ENCODE measurements around the gene DDX59. TPM values are rescaled to one million over a fixed set of nuclear protein-coding genes. Genes with fewer than 3 reads are reported as not detected.

The DDX59 gene
- total RNA-seq, 1 donor from 2014 or later = 19.6 TPM

DNA sequence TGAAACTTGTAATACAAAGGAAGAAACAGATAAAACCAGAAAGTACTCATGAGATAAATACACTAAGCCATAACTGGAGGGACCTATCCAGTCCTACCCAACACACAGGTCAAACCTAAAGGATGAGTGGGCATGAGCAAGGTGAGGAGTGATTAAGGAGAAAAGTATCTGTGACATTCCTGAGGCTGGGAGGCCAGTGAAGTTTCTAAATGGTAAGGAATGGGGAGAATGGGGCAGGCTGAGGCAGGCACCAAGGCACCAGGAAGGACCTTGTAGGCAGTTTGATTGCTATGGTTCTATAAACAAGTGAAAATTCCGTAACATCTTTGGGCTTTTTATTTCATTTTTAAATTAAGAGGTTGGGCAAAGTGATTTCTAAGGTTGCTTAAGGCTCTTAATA, 10.4 kb downstream of the DDX59 start:
- Histone ChIP-seq H3K4me1 (no peaks in the 10 kb centered on the region), H3K27me3 (ENCODE audit: low read depth) (no peaks in the 10 kb centered on the region), H3K36me3 (peaks cover 90% of the 10 kb centered on the region), H3K9me3 (no peaks in the 10 kb centered on the region), H3K4me3 (no peak overlapping the region), H3K27ac (no peak overlapping the region)
- TF ChIP-seq, protein P1, sequence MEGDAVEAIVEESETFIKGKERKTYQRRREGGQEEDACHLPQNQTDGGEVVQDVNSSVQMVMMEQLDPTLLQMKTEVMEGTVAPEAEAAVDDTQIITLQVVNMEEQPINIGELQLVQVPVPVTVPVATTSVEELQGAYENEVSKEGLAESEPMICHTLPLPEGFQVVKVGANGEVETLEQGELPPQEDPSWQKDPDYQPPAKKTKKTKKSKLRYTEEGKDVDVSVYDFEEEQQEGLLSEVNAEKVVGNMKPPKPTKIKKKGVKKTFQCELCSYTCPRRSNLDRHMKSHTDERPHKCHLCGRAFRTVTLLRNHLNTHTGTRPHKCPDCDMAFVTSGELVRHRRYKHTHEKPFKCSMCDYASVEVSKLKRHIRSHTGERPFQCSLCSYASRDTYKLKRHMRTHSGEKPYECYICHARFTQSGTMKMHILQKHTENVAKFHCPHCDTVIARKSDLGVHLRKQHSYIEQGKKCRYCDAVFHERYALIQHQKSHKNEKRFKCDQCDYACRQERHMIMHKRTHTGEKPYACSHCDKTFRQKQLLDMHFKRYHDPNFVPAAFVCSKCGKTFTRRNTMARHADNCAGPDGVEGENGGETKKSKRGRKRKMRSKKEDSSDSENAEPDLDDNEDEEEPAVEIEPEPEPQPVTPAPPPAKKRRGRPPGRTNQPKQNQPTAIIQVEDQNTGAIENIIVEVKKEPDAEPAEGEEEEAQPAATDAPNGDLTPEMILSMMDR (IDR thresholded peaks at IDR 0.05) = no peak
- intact Hi-C loops (cut with DNase I) = no loop called here
- no peak for DNase-seq
- no peak for ATAC-seq

- intact Hi-C loops (cut with DNase I) = no loop called here
- peaks cover 84% of the 10 kb centered on the region for H3K36me3 ChIP-seq
- H3K27me3 ChIP-seq (ENCODE audit: low read depth) = no peaks in the 10 kb centered on the region
- TF ChIP-seq, protein P1 (IDR thresholded peaks at IDR 0.05) = no peak
- H3K4me1 ChIP-seq = no peaks in the 10 kb centered on the region
- no peaks in the 10 kb centered on the region for H3K9me3 ChIP-seq
- no peak for ATAC-seq
- no peak overlapping the region for H3K4me3 ChIP-seq
- no peak overlapping the region for H3K27ac ChIP-seq
- no peak for DNase-seq
Measured at GRCh38 chr1:200658037-200658818, 11.5 kb downstream of the DDX59 start.

GRCh38 chr1:200654660-200655059, 15.0 kb downstream of the DDX59 start:
- Histone ChIP-seq H3K27ac (no peak overlapping the region), H3K36me3 (peaks cover 60% of the 10 kb centered on the region), H3K9me3 (no peaks in the 10 kb centered on the region), H3K4me3 (no peak overlapping the region), H3K4me1 (no peaks in the 10 kb centered on the region), H3K27me3 (ENCODE audit: low read depth) (no peaks in the 10 kb centered on the region)
- no peak for DNase-seq
- TF ChIP-seq, protein P1 (IDR thresholded peaks at IDR 0.05) = no peak
- no peak for ATAC-seq
- intact Hi-C loops (cut with DNase I) = no loop called here

- no peak overlapping the region for H3K4me3 ChIP-seq
- no peaks in the 10 kb centered on the region for H3K27me3 ChIP-seq (ENCODE audit: low read depth)
- H3K27ac ChIP-seq = no peak overlapping the region
- no peaks in the 10 kb centered on the region for H3K9me3 ChIP-seq
- no peak for ATAC-seq
- TF ChIP-seq, protein P1 (IDR thresholded peaks at IDR 0.05) = no peak
- intact Hi-C loops (cut with DNase I) = no loop called here
- no peak for DNase-seq
- peaks cover 60% of the 10 kb centered on the region for H3K36me3 ChIP-seq
- H3K4me1 ChIP-seq = no peaks in the 10 kb centered on the region
Measured at GRCh38 chr1:200653022-200653462, 16.7 kb downstream of the DDX59 start.

DNA sequence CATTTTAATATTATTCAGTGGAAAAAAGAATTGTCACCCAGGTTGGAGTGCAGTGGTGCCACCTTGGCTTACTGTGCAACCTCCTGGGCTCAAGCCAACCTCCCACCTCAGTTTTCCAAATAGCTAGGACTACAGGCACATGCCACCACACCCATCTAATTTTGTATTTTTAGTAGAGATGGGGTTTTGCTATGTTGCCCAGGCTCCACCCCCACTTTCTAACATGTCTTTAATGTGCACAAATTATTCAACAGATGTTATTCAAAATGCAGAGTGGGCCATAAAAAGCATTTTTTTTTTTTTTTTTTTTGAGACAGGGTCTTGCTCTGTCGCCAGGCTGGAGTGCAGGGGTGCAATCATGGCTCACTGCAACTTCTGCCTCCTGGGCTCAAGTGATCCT, 17.3 kb downstream of the DDX59 start:
- Histone ChIP-seq H3K36me3 (peaks cover 58% of the 10 kb centered on the region), H3K9me3 (no peaks in the 10 kb centered on the region), H3K27me3 (ENCODE audit: low read depth) (no peaks in the 10 kb centered on the region), H3K4me3 (no peak overlapping the region), H3K27ac (no peak overlapping the region), H3K4me1 (no peaks in the 10 kb centered on the region)
- no peak for ATAC-seq
- DNase-seq = no peak
- intact Hi-C loops (cut with DNase I) = no loop called here
- TF ChIP-seq, protein P1 (IDR thresholded peaks at IDR 0.05) = no peak

Data from lower lobe of right lung (tissue), 2 donors.